HepG2 (cell line): Measurements from ENCODE around the gene CTSW. TPM values are rescaled to one million over a fixed set of nuclear protein-coding genes. Genes with fewer than 3 reads are reported as not detected.

Source experiments
- CENPX ChIP-seq: sonication (generic); formaldehyde crosslinking; IDR thresholded peaks from 2 replicates; pipeline ENCODE4 v1.9.0; 2021; ENCODE audit warnings: mild to moderate bottlenecking, missing genetic modification reagents, moderate library complexity
- GPN1 ChIP-seq: sonication (generic); formaldehyde crosslinking; IDR thresholded peaks from 2 replicates; pipeline ENCODE4 v1.5.1; 2020; ENCODE audit warnings: missing genetic modification reagents, borderline replicate concordance
- GTF2F1 ChIP-seq: fragments of 150-350 bp; IDR thresholded peaks from 2 replicates; pipeline ENCODE4 v1.6.1; 2014; ENCODE audit warnings: low read length
- HOXA9 ChIP-seq: sonication (generic); formaldehyde crosslinking; IDR thresholded peaks from 2 replicates; pipeline ENCODE4 v1.8.1; 2022; ENCODE audit warnings: missing genetic modification reagents, mild to moderate bottlenecking, moderate library complexity, borderline replicate concordance
- MAFK ChIP-seq, 2 experiments: IDR thresholded peaks in 1 of 2; conservative IDR thresholded peaks in 1 of 2; 2 replicates each; pipeline ENCODE4 v1.6.1; 2011; ENCODE audit warnings: improper control_type of control experiment in 2 of 2, low read length in 2 of 2
- MLXIP ChIP-seq: sonication (generic); formaldehyde crosslinking; IDR thresholded peaks from 2 replicates; pipeline ENCODE4 v1.9.0; 2021; ENCODE audit warnings: missing genetic modification reagents, borderline replicate concordance
- NRL ChIP-seq: sonication (generic); formaldehyde crosslinking; IDR thresholded peaks from 2 replicates; pipeline ENCODE4 v1.5.0; 2020; ENCODE audit warnings: missing genetic modification reagents, mild to moderate bottlenecking, moderate library complexity, borderline replicate concordance
- RFXAP ChIP-seq: sonication (generic); formaldehyde crosslinking; IDR thresholded peaks from 2 replicates; pipeline ENCODE4 v1.4.0; 2020; ENCODE audit warnings: missing genetic modification reagents, borderline replicate concordance
- SALL2 ChIP-seq: sonication (generic); formaldehyde crosslinking; IDR thresholded peaks from 2 replicates; pipeline ENCODE4 v1.8.1; 2023; ENCODE audit warnings: mild to moderate bottlenecking, missing genetic modification reagents, inconsistent platforms
- SRSF9 ChIP-seq: fragments of 200-400 bp; formaldehyde crosslinking; IDR thresholded peaks from 2 replicates; pipeline ENCODE4 v1.6.1; 2018; ENCODE audit warnings: borderline replicate concordance, mild to moderate bottlenecking, low read depth, low read length; ENCODE audit not compliant: insufficient read depth, poor library complexity, severe bottlenecking
- ZBTB10 ChIP-seq: sonication (generic); formaldehyde crosslinking; IDR thresholded peaks from 2 replicates; pipeline ENCODE4 v1.4.0; 2020; ENCODE audit warnings: missing genetic modification reagents, borderline replicate concordance
- ZBTB3 ChIP-seq: sonication (generic); formaldehyde crosslinking; IDR thresholded peaks from 2 replicates; pipeline ENCODE4 v1.4.0; 2020; ENCODE audit warnings: low read depth, mild to moderate bottlenecking, moderate library complexity, missing genetic modification reagents, borderline replicate concordance
- ZHX2 ChIP-seq, 2 experiments: sonication (generic) in 1 of 2; formaldehyde crosslinking in 1 of 2; IDR thresholded peaks; 2 replicates each; pipeline versions ENCODE4 v1.6.1 to v1.9.0; 2014 to 2022; ENCODE audit warnings: antibody characterized with exemption in 1 of 2, borderline replicate concordance in 1 of 2, inconsistent platforms in 1 of 2, low read depth in 1 of 2, missing genetic modification reagents in 1 of 2
- ZNF615 ChIP-seq: sonication (generic); formaldehyde crosslinking; IDR thresholded peaks from 2 replicates; pipeline ENCODE4 v1.5.0; 2020; ENCODE audit warnings: mild to moderate bottlenecking, missing genetic modification reagents, borderline replicate concordance
- ZNF883 ChIP-seq: sonication (generic); formaldehyde crosslinking; IDR thresholded peaks from 2 replicates; pipeline ENCODE4 v1.5.1; 2020; ENCODE audit warnings: mild to moderate bottlenecking, missing genetic modification reagents; ENCODE audit errors: not compliant biosample characterization
- polyA plus RNA-seq, 8 experiments: library from polyadenylated mRNA; depleted of rRNA in 3 of 8; stranded (reverse) in 7 of 8; unstranded in 1 of 8; fragments of >200 nt; fragmentation: Illumina TruSeq in 4 of 8; extraction: Trizol in 4 of 8; gene quantifications; 2 replicates each; pipeline versions ENCODE4 v1.2.1 to v1.2.3, GENCODE V29; 2011 to 2016; ENCODE audit warnings: low read depth in 4 of 8, missing spikeins in 1 of 8, mixed read lengths in 1 of 8; ENCODE audit not compliant: insufficient read depth in 1 of 8
- total RNA-seq, 5 experiments: library from RNA; depleted of rRNA; stranded (reverse); fragments of >200 nt; fragmentation: Illumina TruSeq; extraction: Trizol; gene quantifications; 2 replicates each; pipeline ENCODE4 v1.2.3, GENCODE V29; 2016; ENCODE audit warnings: low read depth in 1 of 5

Gene CTSW
- total and polyA plus RNA-seq, 2 of the 13 experiments (the other 11 are each of a cell fraction or from before 2014, with no cell fraction given) = 0.09 TPM; not detected in 1

- TF ChIP-seq SRSF9 (no peak), ZBTB3 (peak; percentile 49; the same call in 1 of the 2 replicates), HOXA9 (CRISPR knock-in tag) (peak; percentile 75; the same call in 1 of the 2 replicates), GTF2F1 (no peak; the same call in 1 of the 2 replicates), ZNF883 (no peak), MLXIP (CRISPR knock-in tag) (peak; percentile 42; the same call in 1 of the 2 replicates), MAFK (conservative IDR thresholded peaks at IDR 0.05 in 1 of 2, IDR thresholded peaks at IDR 0.05 in 1 of 2; ENCODE audit: low read length in 2 of 2) (no peak), GPN1 (peak; percentile 60; the same call in 1 of the 2 replicates), ZNF615 (CRISPR knock-in tag) (no peak), CENPX (CRISPR knock-in tag) (no peak), SALL2 (CRISPR knock-in tag) (peak; percentile 89), ZHX2 (IDR thresholded peaks at IDR 0.05; ENCODE audit: low read depth) (no peak), ZHX2 (CRISPR knock-in tag; IDR thresholded peaks at IDR 0.05; ENCODE audit: borderline replicate concordance) (no peak; the same call in 1 of the 2 replicates), NRL (no peak), RFXAP (CRISPR knock-in tag) (peak; percentile 61; the same call in 1 of the 2 replicates), ZBTB10 (peak; percentile 62; the same call in 1 of the 2 replicates)
Observed at GRCh38 chr11:65919141-65919572, 39.5 kb downstream of the CTSW start, which contains the start of gene DRAP1 (continued).
